Progenitor cell of endocrine pancreas (in vitro differentiated cells): Measurements from ENCODE around the gene SCD. TPM values are rescaled to one million over a fixed set of nuclear protein-coding genes. Genes with fewer than 3 reads are reported as not detected.

Experiments used
- DNase-seq: peaks from one replicate; pipeline ENCODE4 v3.0.0; 2021; ENCODE audit warnings: low spot score; ENCODE audit not compliant: unreplicated experiment
- H3K27ac Mint-ChIP-seq: 2 replicates; pipeline ENCODE4 v1.8.0; 2021; ENCODE audit warnings: mild to moderate bottlenecking, moderate library complexity, mixed read lengths
- H3K27me3 Mint-ChIP-seq: 2 replicates; pipeline ENCODE4 v1.8.0; 2021; ENCODE audit warnings: mixed read lengths
- H3K36me3 Mint-ChIP-seq: 2 replicates; pipeline ENCODE4 v1.8.0; 2022; ENCODE audit warnings: mixed read lengths; ENCODE audit not compliant: insufficient read depth
- H3K4me1 Mint-ChIP-seq: 2 replicates; pipeline ENCODE4 v1.8.0; 2021; ENCODE audit warnings: low read depth, mixed read lengths
- H3K4me3 Mint-ChIP-seq: 2 replicates; pipeline ENCODE4 v1.8.0; 2021; ENCODE audit warnings: low read depth, mild to moderate bottlenecking, moderate library complexity, mixed read lengths
- H3K9me3 Mint-ChIP-seq: 2 replicates; pipeline ENCODE4 v1.8.0; 2021; ENCODE audit warnings: low read depth, mixed read lengths
- CTCF ChIP-seq: fragments of 200-600 bp; sonication (generic); IDR thresholded peaks from one replicate; pipeline ENCODE4 v1.5.0; 2021; ENCODE audit warnings: antibody characterized with exemption, mild to moderate bottlenecking; ENCODE audit not compliant: unreplicated experiment
- total RNA-seq: library from RNA; stranded (reverse); gene quantifications from 2 replicates; pipeline ENCODE4 v1.2.1, GENCODE V29; 2021

SCD gene
- total RNA-seq, 1 donor from 2014 or later = 281 TPM

- TF ChIP-seq CTCF = no peak
- no peak overlapping the region for H3K4me3 Mint-ChIP-seq
- H3K9me3 Mint-ChIP-seq = no peaks in the 10 kb centered on the region
- no peak for DNase-seq
- H3K27ac Mint-ChIP-seq = no peak overlapping the region
- H3K36me3 Mint-ChIP-seq = no peaks in the 10 kb centered on the region
- H3K4me1 Mint-ChIP-seq = no peaks in the 10 kb centered on the region
- H3K27me3 Mint-ChIP-seq = peaks cover 38% of the 10 kb centered on the region
These were observed 40.2 kb upstream of the SCD start for GRCh38 chr10:100306861-100307260.

GRCh38 chr10:100307684-100308083, 39.3 kb upstream of the SCD start:
- no peaks in the 10 kb centered on the region for H3K4me1 Mint-ChIP-seq
- H3K36me3 Mint-ChIP-seq = no peaks in the 10 kb centered on the region
- no peak overlapping the region for H3K27ac Mint-ChIP-seq
- H3K4me3 Mint-ChIP-seq = no peak overlapping the region
- TF ChIP-seq CTCF = no peak
- H3K9me3 Mint-ChIP-seq = no peaks in the 10 kb centered on the region
- peaks cover 46% of the 10 kb centered on the region for H3K27me3 Mint-ChIP-seq
- no peak for DNase-seq

- H3K4me3 Mint-ChIP-seq = no peak overlapping the region
- no peak for TF ChIP-seq CTCF
- no peaks in the 10 kb centered on the region for H3K9me3 Mint-ChIP-seq
- peaks cover 51% of the 10 kb centered on the region for H3K27me3 Mint-ChIP-seq
- H3K36me3 Mint-ChIP-seq = no peaks in the 10 kb centered on the region
- no peaks in the 10 kb centered on the region for H3K4me1 Mint-ChIP-seq
- DNase-seq = no peak
- H3K27ac Mint-ChIP-seq = no peak overlapping the region
These were observed 35.7 kb upstream of the SCD start for GRCh38 chr10:100311298-100311697.

DNA sequence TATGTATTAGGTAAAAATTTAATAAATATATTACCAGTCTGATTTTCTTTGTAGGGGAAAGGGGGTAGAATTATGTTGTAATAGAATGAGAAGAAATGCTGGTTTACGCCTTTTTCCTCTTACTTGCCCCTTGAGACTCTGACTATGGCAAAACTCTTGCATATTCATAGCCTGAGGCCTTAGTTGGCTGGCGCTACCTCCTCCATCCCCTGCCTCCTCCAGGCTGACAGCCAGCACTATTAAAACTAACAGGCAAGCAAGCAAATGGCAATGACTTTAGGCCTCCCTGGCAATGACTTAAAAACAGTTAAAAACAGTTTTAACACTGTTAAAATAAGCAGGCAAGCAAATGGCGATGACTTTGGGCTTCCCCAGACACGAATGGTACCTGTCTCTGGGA, 31.4 kb upstream of the SCD start:
- DNase-seq = no peak
- Mint-ChIP-seq H3K36me3 (no peaks in the 10 kb centered on the region), H3K4me3 (no peak overlapping the region), H3K4me1 (peaks cover 4% of the 10 kb centered on the region), H3K27ac (no peak overlapping the region), H3K9me3 (no peaks in the 10 kb centered on the region), H3K27me3 (peaks cover 51% of the 10 kb centered on the region)
- TF ChIP-seq CTCF = no peak

- Mint-ChIP-seq H3K27me3 (peaks cover 33% of the 10 kb centered on the region), H3K4me3 (no peak overlapping the region), H3K9me3 (no peaks in the 10 kb centered on the region), H3K36me3 (no peaks in the 10 kb centered on the region), H3K27ac (no peak overlapping the region), H3K4me1 (peaks cover 4% of the 10 kb centered on the region)
- no peak for DNase-seq
- TF ChIP-seq CTCF = no peak
These were observed 28.8 kb upstream of the SCD start for GRCh38 chr10:100318207-100318606.
